ENCODE measurements around the gene CHST15. TPM values are rescaled to one million over a fixed set of nuclear protein-coding genes. Genes with fewer than 3 reads are reported as not detected.
A peak's percentile ranks its signal among the peaks of the same experiment; 100 is the strongest.

The CHST15 gene
- total and polyA plus RNA-seq, 2 of the 13 experiments (the other 11 are each of a cell fraction or from before 2014, with no cell fraction given): 1.4 to 94.7 TPM

DNA sequence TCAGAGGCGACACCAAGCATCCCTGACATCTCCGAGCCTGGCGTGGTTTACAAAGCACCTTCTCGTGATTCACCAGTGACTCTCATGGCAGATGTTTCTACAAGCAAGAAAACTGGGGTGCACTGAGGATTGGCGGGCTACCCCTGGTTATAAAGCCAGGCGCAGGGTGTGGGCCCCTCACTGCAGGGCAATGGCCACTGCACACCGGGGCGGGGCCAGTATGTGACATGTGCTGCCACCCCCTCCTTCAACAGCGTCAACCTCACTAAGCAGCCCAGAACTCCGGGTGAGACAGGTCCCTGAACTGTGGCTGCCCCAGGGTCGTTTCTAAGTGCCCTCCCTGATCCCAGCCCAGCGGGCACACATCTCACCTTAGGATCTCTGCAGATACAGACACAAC lies 63.8 kb downstream of the CHST15 start:
- Histone ChIP-seq H2AFZ (ENCODE audit: low read length) (no peak overlapping the region), H3K4me3 (replicated peaks in 1 of 3; ENCODE audit: insufficient read depth in 1 of 3, low read depth in 2 of 3, low read length in 3 of 3) (no peak overlapping the region), H3K9ac (ENCODE audit: insufficient read depth, low read depth, low read length) (no peak overlapping the region), H3K36me3 (replicated peaks in 1 of 2; ENCODE audit: control insufficient read depth in 1 of 2, insufficient read depth in 2 of 2, low read length in 2 of 2) (peaks cover 41 to 71% of the 10 kb centered on the region in 2 experiments), H3K27ac (ENCODE audit: extremely low read length, insufficient read depth, low read length) (no peak overlapping the region), H4K20me1 (ENCODE audit: insufficient read depth, low read length) (peaks cover 3% of the 10 kb centered on the region; the same call in 1 of the 2 replicates), H3K79me2 (ENCODE audit: insufficient read depth, low read length) (no peaks in the 10 kb centered on the region), H3K27me3 (ENCODE audit: control insufficient read depth in 1 of 2, insufficient read depth in 2 of 2, low read length in 2 of 2) (no peaks in the 10 kb centered on the region), H3K9me3 (ENCODE audit: low read length) (no peaks in the 10 kb centered on the region), H3K4me2 (ENCODE audit: low read depth, low read length) (no peak overlapping the region), H3K4me1 (ENCODE audit: insufficient read depth, low read length) (peaks cover 31% of the 10 kb centered on the region)
- in situ Hi-C loops (cut with HindIII; ENCODE audit: extremely low pct_ligation_motif_present, low pct_unique_long_range_greater_than_20kb): no loop called here
- WGBS (ENCODE audit: low lambda C conversion rate): 88% methylated on average over 7 of the region's 12 CpGs
- ChIA-PET POLR2A (interaction anchor here (1.6 kb wide), 1 partner anchor 19 kb away, joined by 4 read pairs; no protein-coding TSS in a partner anchor), CTCF (ENCODE audit: low intra/inter-chr PET ratio, low total read pairs) (no interaction called here)
- no peak for ATAC-seq
- FAIRE-seq: no peak
- intact Hi-C loops (cut with micrococcal nuclease; ENCODE audit: unreplicated experiment): loop anchor here (10.0 kb wide), 1 partner anchor 125 kb away; no protein-coding TSS in a partner anchor
- DNase-seq (ENCODE audit: low spot score): no peak
- no TSS peak for BruUV-seq (replicated peaks)
- TF ChIP-seq, protein P1, sequence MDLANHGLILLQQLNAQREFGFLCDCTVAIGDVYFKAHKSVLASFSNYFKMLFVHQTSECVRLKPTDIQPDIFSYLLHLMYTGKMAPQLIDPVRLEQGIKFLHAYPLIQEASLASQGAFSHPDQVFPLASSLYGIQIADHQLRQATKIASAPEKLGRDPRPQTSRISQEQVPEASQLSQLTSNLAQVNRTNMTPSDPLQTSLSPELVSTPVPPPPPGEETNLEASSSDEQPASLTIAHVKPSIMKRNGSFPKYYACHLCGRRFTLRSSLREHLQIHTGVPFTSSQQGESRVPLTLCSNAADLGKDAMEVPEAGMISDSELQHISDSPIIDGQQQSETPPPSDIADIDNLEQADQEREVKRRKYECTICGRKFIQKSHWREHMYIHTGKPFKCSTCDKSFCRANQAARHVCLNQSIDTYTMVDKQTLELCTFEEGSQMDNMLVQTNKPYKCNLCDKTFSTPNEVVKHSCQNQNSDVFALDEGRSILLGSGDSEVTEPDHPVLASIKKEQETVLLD (CRISPR knock-in tag; IDR thresholded peaks at IDR 0.05; ENCODE audit: low read depth): no peak
- 0 out of 2 replicates have a peak, but pooled peaks have one; percentile 13 for TF ChIP-seq ZNF687 (CRISPR knock-in tag; IDR thresholded peaks at IDR 0.05)

Measured in HepG2 (cell line).